H1 (cell line): Measurements from ENCODE around the gene FANCI. TPM values are rescaled to one million over a fixed set of nuclear protein-coding genes. Genes with fewer than 3 reads are reported as not detected.

ENCODE experiments used
- CTCF ChIA-PET: fragments of 300-600 bp; sonication (Branson Sonifier 250); formaldehyde crosslinking; loops from one replicate; lab custom pipeline; 2021; ENCODE audit not compliant: partially characterized antibody; lab: Charles Lee
- POLR2A ChIA-PET: fragments of 300-600 bp; sonication (Branson Sonifier 250); formaldehyde crosslinking; loops from one replicate; lab custom pipeline; 2021; ENCODE audit warnings: inconsistent platforms; ENCODE audit not compliant: partially characterized antibody; lab: Charles Lee
- DNase-seq, 2 experiments: peaks; one replicate each; pipeline versions ENCODE4 v3.0.0 to v3.0.0-alpha.2; 2010 to 2022; ENCODE audit warnings: low spot score in 2 of 2, low read depth in 1 of 2, mixed read lengths in 1 of 2
- FAIRE-seq: peaks from 2 replicates; lab custom pipeline; 2011; peaks lifted over from hg19 to GRCh38; lab: Jason Lieb, UNC
- H2AFZ ChIP-seq: 2 replicates; pipeline ENCODE4 v1.8.1; 2012; ENCODE audit warnings: low read length, inconsistent platforms
- H2AK5ac ChIP-seq: 2 replicates; pipeline ENCODE4 v1.6.1; 2013; ENCODE audit warnings: low read depth, low read length
- H2BK120ac ChIP-seq: replicated peaks from 2 replicates; pipeline ENCODE3; 2013; ENCODE audit warnings: low read depth, low read length, inconsistent platforms
- H2BK12ac ChIP-seq: 2 replicates; pipeline ENCODE4 v1.6.1; 2013; ENCODE audit warnings: low read depth, low read length
- H2BK15ac ChIP-seq: 2 replicates; pipeline ENCODE4 v1.6.1; 2013; ENCODE audit warnings: low read length
- H2BK20ac ChIP-seq: 2 replicates; pipeline ENCODE4 v1.6.1; 2013; ENCODE audit warnings: low read length
- H2BK5ac ChIP-seq: 2 replicates; pipeline ENCODE4 v1.6.1; 2013; ENCODE audit warnings: low read depth, low read length
- H3K14ac ChIP-seq: 2 replicates; pipeline ENCODE4 v1.6.1; 2013; ENCODE audit warnings: inconsistent platforms; ENCODE audit not compliant: insufficient read length
- H3K18ac ChIP-seq: 2 replicates; pipeline ENCODE4 v1.6.1; 2013; ENCODE audit warnings: low read length; ENCODE audit errors: extremely low read depth
- H3K23ac ChIP-seq: 2 replicates; pipeline ENCODE4 v1.6.1; 2013; ENCODE audit warnings: inconsistent platforms; ENCODE audit not compliant: insufficient read length
- H3K23me2 ChIP-seq: 2 replicates; pipeline ENCODE4 v1.6.1; 2013; ENCODE audit warnings: low read depth, low read length
- H3K27ac ChIP-seq: 2 replicates; pipeline ENCODE4 v1.6.1; 2011; ENCODE audit warnings: low read depth, low read length, inconsistent platforms
- H3K27me3 ChIP-seq, 4 experiments: replicated peaks in 1 of 4; 1 replicate in 1 of 4; 2 replicates in 3 of 4; pipeline versions ENCODE4 v1.6.1 to v1.8.1; 2011 to 2013; ENCODE audit warnings: low read length in 3 of 4, mild to moderate bottlenecking in 3 of 4, inconsistent platforms in 2 of 4, mixed read lengths in 2 of 4, moderate library complexity in 1 of 4; ENCODE audit not compliant: control insufficient read depth in 3 of 4, insufficient read depth in 3 of 4; ENCODE audit errors: extremely low read depth in 1 of 4
- H3K36me3 ChIP-seq, 4 experiments: 2 replicates each; pipeline versions ENCODE4 v1.6.1 to v1.8.1; 2011 to 2013; ENCODE audit warnings: mild to moderate bottlenecking in 4 of 4, low read length in 3 of 4, moderate library complexity in 2 of 4, control low read depth in 1 of 4, inconsistent platforms in 1 of 4; ENCODE audit not compliant: insufficient read depth in 4 of 4, control insufficient read depth in 2 of 4
- H3K4ac ChIP-seq: replicated peaks from 2 replicates; pipeline ENCODE3; 2013; ENCODE audit warnings: low read length, low read depth, mixed read lengths, inconsistent platforms; ENCODE audit not compliant: insufficient read length
- H3K4me1 ChIP-seq, 4 experiments: replicated peaks in 1 of 4; 1 replicate in 1 of 4; 2 replicates in 3 of 4; pipeline versions ENCODE4 v1.6.1 to v1.8.1; 2011 to 2013; ENCODE audit warnings: low read length in 3 of 4, inconsistent platforms in 2 of 4, mixed read lengths in 1 of 4; ENCODE audit not compliant: insufficient read depth in 4 of 4, control insufficient read depth in 3 of 4
- H3K4me2 ChIP-seq, 2 experiments: 2 replicates each; pipeline versions ENCODE4 v1.6.1 to v1.8.1; 2011 to 2013; ENCODE audit warnings: low read depth in 2 of 2, low read length in 2 of 2, control low read depth in 1 of 2, inconsistent platforms in 1 of 2, mild to moderate bottlenecking in 1 of 2; ENCODE audit not compliant: insufficient read depth in 1 of 2
- H3K4me3 ChIP-seq, 4 experiments: fragments of 200-600, 300-600 bp in 1 of 4; sonication (generic), shearing (Covaris generic), sonication (Bioruptor Twin) in 1 of 4; 2 replicates each; pipeline versions ENCODE4 v1.5.1 to v1.8.1; 2011 to 2016; ENCODE audit warnings: low read length in 4 of 4, low read depth in 3 of 4, control low read depth in 2 of 4, inconsistent platforms in 2 of 4, mild to moderate bottlenecking in 2 of 4, mixed read lengths in 1 of 4, moderate library complexity in 1 of 4; ENCODE audit not compliant: insufficient read depth in 2 of 4; ENCODE audit errors: extremely low read depth in 1 of 4
- H3K56ac ChIP-seq: replicated peaks from 2 replicates; pipeline ENCODE3; 2013; ENCODE audit warnings: low read depth, mild to moderate bottlenecking, mixed read lengths, low read length, inconsistent platforms; ENCODE audit not compliant: insufficient read length
- H3K79me1 ChIP-seq: 2 replicates; pipeline ENCODE4 v1.6.1; 2013; ENCODE audit warnings: low read depth, low read length, control low read depth
- H3K79me2 ChIP-seq, 2 experiments: 2 replicates each; pipeline versions ENCODE4 v1.6.1 to v1.8.1; 2012 to 2013; ENCODE audit warnings: low read length in 2 of 2, mild to moderate bottlenecking in 2 of 2, inconsistent platforms in 1 of 2; ENCODE audit not compliant: insufficient read depth in 2 of 2, control insufficient read depth in 1 of 2
- H3K9ac ChIP-seq, 4 experiments: replicated peaks in 1 of 4; 1 replicate in 1 of 4; 2 replicates in 3 of 4; pipeline versions ENCODE4 v1.6.1 to v1.8.1; 2011 to 2013; ENCODE audit warnings: low read depth in 3 of 4, low read length in 3 of 4, control low read depth in 2 of 4, mild to moderate bottlenecking in 2 of 4, moderate library complexity in 2 of 4, inconsistent platforms in 1 of 4; ENCODE audit errors: extremely low read depth in 1 of 4
- H3K9me3 ChIP-seq, 2 experiments: 2 replicates each; pipeline versions ENCODE4 v1.6.1 to v1.8.1; 2012 to 2013; ENCODE audit warnings: mild to moderate bottlenecking in 2 of 2, moderate library complexity in 2 of 2, control low read depth in 1 of 2, inconsistent platforms in 1 of 2, low read depth in 1 of 2, low read length in 1 of 2, mixed read lengths in 1 of 2; ENCODE audit not compliant: insufficient read depth in 2 of 2
- H4K20me1 ChIP-seq, 2 experiments: replicated peaks in 1 of 2; 2 replicates each; pipeline versions ENCODE3 to v1.8.1; 2011 to 2013; ENCODE audit warnings: inconsistent platforms in 2 of 2, low read length in 2 of 2, mild to moderate bottlenecking in 1 of 2; ENCODE audit not compliant: insufficient read depth in 2 of 2, control insufficient read depth in 1 of 2
- H4K5ac ChIP-seq: 2 replicates; pipeline ENCODE4 v1.6.1; 2013; ENCODE audit warnings: low read length, low read depth, mixed read lengths, inconsistent platforms; ENCODE audit not compliant: insufficient read length
- H4K8ac ChIP-seq: 2 replicates; pipeline ENCODE4 v1.8.0; 2013; ENCODE audit warnings: mild to moderate bottlenecking, moderate library complexity, low read length, inconsistent platforms; ENCODE audit not compliant: insufficient read depth; ENCODE audit errors: extremely low read depth
- H4K91ac ChIP-seq: replicated peaks from 2 replicates; pipeline ENCODE3; 2013; ENCODE audit warnings: low read length, mixed read lengths, inconsistent platforms; ENCODE audit not compliant: insufficient read length
- CHD1 ChIP-seq: IDR thresholded peaks from 2 replicates; pipeline ENCODE4 v1.6.1; 2012; ENCODE audit warnings: low read depth, low read length, improper control_type of control experiment
- EGR1 ChIP-seq: IDR thresholded peaks from 2 replicates; pipeline ENCODE4 v1.6.1; 2011; ENCODE audit warnings: low read depth, low read length, borderline replicate concordance
- MAFK ChIP-seq: IDR thresholded peaks from 2 replicates; pipeline ENCODE4 v1.6.1; 2012; ENCODE audit warnings: low read depth, mild to moderate bottlenecking, improper control_type of control experiment, low read length
- PHF8 ChIP-seq: fragments of 200-600 bp; sonication (generic); conservative IDR thresholded peaks from 2 replicates; pipeline ENCODE4 v1.7.1; 2012; ENCODE audit warnings: low read depth, mild to moderate bottlenecking, inconsistent platforms, low read length, moderate library complexity
- RNF2 ChIP-seq: fragments of 200-900, 300-1000 bp; sonication (generic); IDR thresholded peaks from 2 replicates; pipeline ENCODE4 v1.7.1; 2016; ENCODE audit warnings: borderline replicate concordance, low read depth, mild to moderate bottlenecking, antibody characterized with exemption, low read length; ENCODE audit not compliant: poor library complexity, severe bottlenecking; ENCODE audit errors: missing control alignments
- SAP30 ChIP-seq: fragments of 300-600 bp; sonication (generic); IDR thresholded peaks from 2 replicates; pipeline ENCODE4 v1.7.1; 2012; ENCODE audit warnings: low read length, moderate library complexity, mild to moderate bottlenecking, inconsistent platforms; ENCODE audit not compliant: insufficient read depth, insufficient replicate concordance
- SIX5 ChIP-seq: IDR thresholded peaks from 2 replicates; pipeline ENCODE4 v1.6.1; 2011; ENCODE audit warnings: mild to moderate bottlenecking, low read depth, low read length
- SP1 ChIP-seq: IDR thresholded peaks from 2 replicates; pipeline ENCODE4 v1.6.1; 2011; ENCODE audit warnings: low read depth, low read length
- SP2 ChIP-seq: IDR thresholded peaks from 2 replicates; pipeline ENCODE4 v1.6.1; 2012; ENCODE audit warnings: mild to moderate bottlenecking, low read length, inconsistent platforms
- USF2 ChIP-seq: IDR thresholded peaks from 2 replicates; pipeline ENCODE4 v1.6.1; 2011; ENCODE audit warnings: low read length, improper control_type of control experiment
- WGBS, 2 experiments: shearing (Covaris generic) in 1 of 2; methylation state at CpG; one replicate each; pipeline versions ENCODE4 v1.1.6 to v1.1.7; 2013 to 2015; ENCODE audit warnings: low lambda C conversion rate in 2 of 2, mixed read lengths in 2 of 2, inconsistent platforms in 1 of 2, low coverage in 1 of 2, missing lambda C conversion rate in 1 of 2; ENCODE audit not compliant: insufficient replicate concordance in 2 of 2, insufficient coverage in 1 of 2, insufficient read length in 1 of 2; ENCODE audit errors: extremely low coverage in 1 of 2, missing lambda C conversion rate in 1 of 2; 5-methylcytosine and 5-hydroxymethylcytosine counted together
- polyA plus RNA-seq, 7 experiments: library from polyadenylated mRNA; depleted of rRNA in 3 of 7; stranded (reverse) in 5 of 7; unstranded in 2 of 7; fragments of >200 nt in 5 of 7; fragments of 200-250 nt in 2 of 7; gene quantifications; 1 replicate in 5 of 7; 2 replicates in 1 of 7; 4 replicates in 1 of 7; pipeline versions ENCODE4 v1.2.1 to v1.2.3, GENCODE V29; 2011 to 2013; ENCODE audit warnings: missing spikeins in 2 of 7, mixed read lengths in 2 of 7
- total RNA-seq: library from RNA; stranded (reverse); fragmentation: NEBNext Ultra II Directional; extraction: Animal tissue kit (Norgen Biotek cat#: 25700); gene quantifications from 2 replicates; pipeline ENCODE4 v1.2.1, GENCODE V29; 2021

Gene FANCI
- total and polyA plus RNA-seq, 2 of the 8 experiments (the other 6 are each of a cell fraction or from before 2014, with no cell fraction given), result 37.8 to 115 TPM

- Histone ChIP-seq H3K4me2 (no peak overlapping the region), H2BK5ac (no peak overlapping the region), H2AFZ (no peak overlapping the region), H4K91ac (no peak overlapping the region), H3K23ac (no peak overlapping the region), H3K4me3 (no peak overlapping the region), H3K23me2 (no peaks in the 10 kb centered on the region), H3K79me1 (no peaks in the 10 kb centered on the region), H3K4ac (no peak overlapping the region), H3K9ac (no peak overlapping the region), H2AK5ac (no peak overlapping the region), H3K18ac (no peak overlapping the region), H3K27me3 (no peaks in the 10 kb centered on the region), H2BK20ac (no peak overlapping the region), H3K36me3 (no peaks in the 10 kb centered on the region), H3K9me3 (no peaks in the 10 kb centered on the region), H3K4me1 (no peaks in the 10 kb centered on the region), H2BK120ac (no peak overlapping the region), H3K56ac (no peak overlapping the region), H2BK15ac (no peak overlapping the region), H4K20me1 (no peaks in the 10 kb centered on the region), H4K5ac (no peak overlapping the region), H3K27ac (no peak overlapping the region), H3K14ac (no peak overlapping the region), H2BK12ac (no peak overlapping the region), H4K8ac (no peak overlapping the region; the same call in 1 of the 2 replicates), H3K79me2 (no peaks in the 10 kb centered on the region)
- ChIA-PET CTCF (interaction anchor here (0.6 to 2.4 kb wide), 6 partner anchors 9 to 115 kb away, joined by 3 to 15 read pairs (median 4); no protein-coding TSS in a partner anchor), POLR2A (interaction anchor here (0.6 kb wide), 1 partner anchor 10 kb away, joined by 3 read pairs; no protein-coding TSS in a partner anchor)
- no peak for DNase-seq
- no peak for TF ChIP-seq SP2
- no peak for TF ChIP-seq PHF8
- no peak for TF ChIP-seq EGR1
- TF ChIP-seq MAFK, result no peak
- TF ChIP-seq CHD1, result no peak
- no peak for TF ChIP-seq SIX5
- TF ChIP-seq SP1, result no peak
- TF ChIP-seq USF2, result no peak
- TF ChIP-seq RNF2, result no peak
- no peak for TF ChIP-seq SAP30
- 91% methylated on average over 2 of the region's 2 CpGs; no CpG with 5 or more reads in 1 of the 2 experiments for WGBS, 2 experiments
- FAIRE-seq, result no peak
These were observed 28.2 kb upstream of the FANCI start for GRCh38 chr15:89215627-89216026.
